Skin epidermis (tissue), 12 donors: ENCODE data around the gene SCGB2A2.

Experiments
- H3K27ac ChIP-seq, 21 experiments: fragments of 200-600 bp; sonication (generic) in 11 of 21; one replicate each; pipeline ENCODE4 v1.5.0; 2020; ENCODE audit warnings: mild to moderate bottlenecking in 3 of 21, inconsistent platforms in 2 of 21, moderate library complexity in 2 of 21
- H3K4me3 ChIP-seq, 7 experiments: fragments of 200-600 bp; sonication (generic) in 2 of 7; one replicate each; pipeline ENCODE4 v1.5.0; 2020; ENCODE audit warnings: inconsistent platforms in 2 of 7, mild to moderate bottlenecking in 2 of 7, moderate library complexity in 1 of 7

Gene SCGB2A2

GRCh38 chr11:62295504-62295903 is 25.5 kb downstream of the SCGB2A2 start:
- Histone ChIP-seq H3K4me3 (no peak overlapping the region), H3K27ac (no peak overlapping the region)

DNA sequence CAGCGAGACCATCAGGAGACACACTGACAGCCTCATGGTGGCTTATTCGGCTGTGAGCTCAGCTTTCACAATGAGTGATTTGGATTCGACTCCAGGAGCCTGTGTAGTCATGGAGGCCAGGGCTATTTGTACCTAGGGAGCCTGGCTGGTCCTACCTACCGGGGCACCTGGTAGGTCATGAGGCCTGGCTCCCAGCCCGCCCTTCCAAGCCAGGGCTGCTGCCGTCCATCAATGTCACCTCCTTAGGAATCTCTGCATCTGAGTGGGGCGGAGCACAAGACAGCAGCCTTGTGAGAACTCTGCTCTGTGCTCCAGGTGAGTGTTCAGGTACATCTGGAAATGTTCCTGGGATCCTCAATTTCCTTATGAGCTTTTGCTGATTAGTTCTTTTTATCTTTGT is 29.0 kb downstream of the SCGB2A2 start, which contains the start of gene SCGB1D4:
TSS of gene SCGB1D4 (minus strand) at position 101 of the 400 bp plus-strand sequence. CDS start at position 36, 65 bp downstream.
- H3K27ac ChIP-seq: no peak within 1 kb of the TSS
- H3K4me3 ChIP-seq: no peak within 1 kb of the TSS

- H3K4me3 ChIP-seq: no peak overlapping the region
- H3K27ac ChIP-seq: no peak overlapping the region
Observed at GRCh38 chr11:62306227-62306626, 36.3 kb downstream of the SCGB2A2 start.

DNA sequence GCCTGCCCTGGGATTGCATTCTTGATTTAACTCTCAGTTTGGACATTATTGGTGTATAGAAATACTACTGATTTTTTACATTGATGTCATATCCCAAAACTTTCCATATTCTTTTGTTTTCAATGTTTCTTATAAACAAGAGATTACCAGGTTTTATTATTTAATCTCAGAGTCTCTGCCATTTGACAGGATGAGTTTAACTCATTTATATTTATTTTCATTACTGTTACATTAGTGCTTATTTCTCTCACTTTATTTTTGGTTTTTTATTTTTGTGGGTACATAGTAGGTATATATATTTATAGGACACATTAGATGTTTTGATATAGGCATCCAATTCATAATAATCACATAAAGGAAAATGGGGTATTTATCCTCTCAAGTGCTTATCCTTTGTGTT is 38.0 kb downstream of the SCGB2A2 start:
- Histone ChIP-seq H3K27ac (no peak overlapping the region), H3K4me3 (no peak overlapping the region)

DNA sequence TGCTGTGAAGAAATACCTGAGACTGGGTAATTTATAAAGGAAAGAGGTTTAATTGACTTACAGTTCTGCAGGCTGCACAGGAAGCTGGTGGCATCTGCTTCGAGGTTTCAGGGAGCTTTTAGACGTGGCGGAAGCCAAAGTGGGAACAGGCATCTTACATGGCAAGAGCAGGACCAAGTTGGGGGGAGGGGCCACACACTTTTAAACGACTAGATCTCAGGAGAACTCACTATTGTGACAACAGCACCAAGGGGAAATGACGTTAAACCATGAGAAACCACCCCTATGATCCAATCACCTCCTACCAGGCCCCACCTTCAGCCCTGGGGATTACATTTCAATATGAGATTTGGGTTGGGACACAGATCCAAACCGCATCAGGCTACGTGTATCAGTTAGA is 40.0 kb downstream of the SCGB2A2 start:
- Histone ChIP-seq H3K27ac (no peak overlapping the region), H3K4me3 (no peak overlapping the region)

GRCh38 chr11:62315431-62315830 is 45.5 kb downstream of the SCGB2A2 start:
- Histone ChIP-seq H3K4me3 (no peak overlapping the region), H3K27ac (no peak overlapping the region)

DNA sequence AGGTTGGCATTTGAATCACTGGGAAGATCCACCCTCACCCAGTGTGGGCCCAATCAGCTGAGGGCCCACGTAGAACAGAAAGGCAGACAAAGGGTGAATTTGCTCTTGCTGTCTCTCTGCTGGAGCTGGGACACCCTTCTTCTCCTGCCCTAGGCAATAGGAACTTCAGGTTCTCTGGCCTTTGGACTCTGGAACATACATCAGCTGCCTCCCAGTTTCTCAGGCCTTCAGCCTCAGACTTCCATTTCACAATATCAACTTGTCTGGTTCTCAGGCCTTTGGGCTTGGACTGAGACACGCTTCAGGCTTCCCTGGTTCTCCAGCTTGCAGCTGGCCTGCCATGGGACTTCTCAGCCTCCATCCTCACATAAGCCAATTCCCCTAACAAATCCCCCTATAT is 52.6 kb downstream of the SCGB2A2 start:
- Histone ChIP-seq H3K4me3 (no peak overlapping the region), H3K27ac (no peak overlapping the region)
